AML-193 (cell line): ENCODE measurements around the gene SGCE.
A peak's percentile ranks its signal among the peaks of the same experiment; 100 is the strongest.

Source experiments
- DNase-seq, 2 experiments: peaks; one replicate each; lab custom pipeline; 2025; lab: John Stamatoyannopoulos, UW

The SGCE gene

DNA sequence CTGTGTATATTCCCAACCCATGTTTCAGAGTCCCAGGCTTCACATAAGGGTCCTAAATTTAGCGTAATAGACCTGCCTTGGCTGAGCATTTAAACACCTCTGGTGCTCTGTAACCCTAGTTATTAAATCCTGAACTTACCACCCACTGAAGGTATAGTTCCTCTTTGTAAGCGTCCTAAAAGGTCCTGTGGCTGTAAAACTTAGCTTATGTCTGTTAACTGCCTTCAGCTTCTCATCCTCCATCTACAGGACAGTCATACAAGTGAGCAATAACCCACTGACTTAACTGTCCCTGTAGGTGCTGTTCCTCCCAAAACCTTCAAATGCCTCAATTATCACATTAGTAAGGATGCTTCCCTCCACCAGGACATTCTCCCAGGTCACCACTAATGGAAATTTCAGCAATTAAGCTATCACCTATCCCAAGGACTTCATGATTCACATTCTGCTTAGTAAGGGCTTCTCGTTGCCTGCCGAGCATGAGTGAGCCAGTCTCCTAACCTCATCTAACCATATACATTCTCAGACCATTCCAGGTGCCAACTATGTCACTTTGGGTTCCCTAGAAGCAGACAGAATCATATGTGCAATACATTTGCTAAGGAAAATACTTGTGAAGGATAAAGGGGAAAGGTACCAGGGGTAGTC, 90.6 kb downstream of the SGCE start:
- DNase-seq: no peak

DNA sequence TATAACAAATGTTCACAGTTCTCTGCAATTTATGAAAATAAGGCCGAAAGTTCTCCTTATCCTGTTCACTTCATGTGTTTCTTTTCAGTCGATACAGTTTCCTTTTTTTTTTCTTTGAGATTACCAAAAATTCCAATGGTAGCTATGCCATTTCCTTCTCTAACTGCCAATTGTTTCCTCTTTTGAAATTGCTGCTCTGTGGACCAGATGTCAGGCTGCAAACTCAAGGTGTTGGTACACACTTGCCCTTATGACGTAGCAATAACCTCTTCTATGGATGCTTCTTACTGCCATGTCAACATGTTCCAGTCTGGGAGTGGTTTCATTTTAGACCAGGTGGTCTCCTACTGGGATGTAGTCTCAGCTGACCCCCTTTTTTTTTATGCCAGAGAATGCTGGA, 93.4 kb downstream of the SGCE start:
- DNase-seq: peak; percentile 39 to 40

DNA sequence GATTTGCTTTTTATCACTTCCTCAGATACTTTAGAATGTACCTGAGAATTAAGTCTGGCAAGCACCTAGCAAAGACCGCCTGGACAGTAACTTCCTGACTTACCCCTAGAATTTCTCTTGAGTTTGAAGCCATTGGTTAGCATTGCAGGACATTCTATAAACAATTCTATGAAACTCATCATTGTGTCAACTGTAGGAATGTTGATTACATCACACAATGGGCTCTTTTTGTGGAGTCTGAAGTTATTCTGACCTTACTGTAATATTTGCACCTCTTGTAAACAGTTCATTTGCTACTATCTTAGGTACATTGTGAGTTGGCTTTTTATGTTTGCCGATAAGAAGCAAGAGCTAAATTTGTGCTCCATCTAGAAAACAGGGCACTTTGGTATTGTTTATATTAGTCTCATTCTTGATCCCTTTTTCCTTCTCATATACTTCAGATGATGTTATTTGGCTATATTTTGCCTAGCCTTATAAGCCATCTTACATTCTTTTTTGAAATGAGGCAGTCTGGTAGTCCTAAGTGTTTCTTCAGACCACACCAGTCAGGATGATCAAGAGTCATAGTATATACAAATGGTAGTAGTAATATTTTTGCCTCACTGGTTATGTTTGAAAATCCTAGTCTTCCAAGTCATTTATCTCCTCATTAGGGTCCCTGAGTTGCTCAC, 94.0 kb downstream of the SGCE start:
- DNase-seq: no peak

DNA sequence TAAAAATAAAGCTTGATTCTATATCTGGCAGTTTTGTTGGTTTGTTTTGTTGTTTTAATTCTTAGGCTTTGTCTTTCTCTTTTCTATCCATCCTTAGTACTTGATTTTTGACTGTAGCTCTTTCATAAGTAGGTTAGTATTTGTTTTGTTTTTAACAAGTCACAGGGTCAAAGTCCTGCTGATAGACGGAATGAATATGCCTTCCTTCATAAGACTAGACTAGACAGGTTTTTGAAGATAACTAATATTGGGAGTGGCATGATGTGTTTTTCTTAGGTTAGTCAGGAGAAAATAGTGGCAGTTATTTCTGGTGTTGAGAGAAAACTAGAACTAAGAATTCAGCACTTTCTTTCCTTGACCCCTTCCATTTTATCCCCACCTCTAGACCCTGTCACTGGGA, 96.0 kb downstream of the SGCE start:
- DNase-seq: no peak

DNA sequence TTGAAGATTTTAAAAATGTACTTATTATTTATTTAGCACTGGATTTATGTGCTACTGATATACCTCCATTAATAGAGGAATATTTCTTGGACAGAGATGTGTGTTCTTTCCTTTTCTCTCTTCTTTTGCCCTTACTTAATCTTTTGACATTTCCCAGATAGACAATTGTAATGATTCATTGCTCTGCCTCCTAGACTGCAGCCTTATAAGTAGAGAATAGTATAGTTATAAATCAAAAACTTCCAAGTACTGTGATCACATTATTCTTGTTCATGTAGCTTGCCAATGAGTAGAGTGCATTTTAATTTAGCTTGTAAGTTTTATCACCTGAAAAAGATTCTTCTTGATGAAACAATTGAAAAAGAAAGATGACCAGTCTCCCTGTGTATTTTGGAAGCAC, 98.7 kb downstream of the SGCE start:
- no peak for DNase-seq

DNA sequence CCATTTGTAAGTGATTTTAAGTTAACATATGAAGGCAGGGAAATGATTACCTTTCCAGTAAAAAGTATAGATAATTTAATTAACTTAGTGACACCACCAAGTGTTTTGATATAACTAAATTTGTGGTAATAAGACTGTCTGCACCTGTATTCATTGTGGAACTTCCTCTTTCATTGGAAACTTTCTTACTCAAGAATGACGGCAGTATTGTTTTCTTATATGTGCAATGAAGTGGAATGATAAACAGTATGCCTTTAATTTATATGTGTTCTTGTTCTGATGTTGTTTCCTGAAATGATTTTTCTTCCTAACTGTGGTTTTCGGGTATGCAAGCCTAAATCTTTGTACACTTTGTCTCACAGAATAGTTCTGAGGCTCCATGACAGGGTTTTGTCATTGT, 99.9 kb downstream of the SGCE start:
- DNase-seq: no peak

DNA sequence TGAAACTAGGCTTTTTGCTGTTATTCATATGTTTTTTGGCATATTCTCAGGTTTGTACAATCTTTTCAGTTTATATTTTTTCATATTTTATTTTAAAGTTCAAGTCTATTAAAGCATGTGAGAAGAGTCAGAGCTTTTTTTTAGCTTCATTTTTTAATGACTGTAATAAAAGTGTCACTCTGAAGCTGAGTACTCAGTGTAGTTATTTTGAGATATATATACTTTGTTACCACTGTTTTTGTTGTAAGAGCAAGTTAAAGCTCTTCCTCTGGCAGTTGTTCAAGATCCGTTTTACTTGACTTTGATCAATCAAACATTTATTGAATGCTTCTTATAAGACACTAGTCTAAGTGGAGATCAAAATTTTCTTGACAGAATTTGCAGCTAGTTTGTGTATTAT, 108.8 kb downstream of the SGCE start:
- no peak for DNase-seq

DNA sequence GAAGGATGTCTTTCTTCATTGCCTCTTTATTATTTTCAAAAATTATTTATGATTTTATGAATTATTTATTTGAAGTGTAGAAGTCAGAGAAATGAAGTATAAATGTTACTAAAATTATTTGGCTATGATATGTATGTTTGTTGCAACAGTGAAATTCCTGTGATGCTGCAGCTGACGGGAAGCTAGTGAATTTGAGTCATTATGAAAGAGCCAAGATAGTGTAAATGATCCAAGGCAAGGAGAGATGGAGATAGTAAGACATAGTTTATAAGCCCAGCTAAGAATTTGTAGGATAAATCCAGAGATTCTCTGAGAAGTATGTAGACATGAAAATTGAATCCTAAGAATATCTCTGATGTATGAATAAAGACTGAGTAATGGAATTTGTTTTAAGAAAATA, 115.5 kb downstream of the SGCE start:
- no peak for DNase-seq
